ENCODE measurements around the gene ZBTB40. TPM values are rescaled to one million over a fixed set of nuclear protein-coding genes. Genes with fewer than 3 reads are reported as not detected.
A peak's percentile ranks its signal among the peaks of the same experiment; 100 is the strongest.

Gene ZBTB40
- total and polyA plus RNA-seq, 10 of the 15 experiments (the other 5 are each of a cell fraction or from before 2014, with no cell fraction given) = 1.9 to 14.4 (median 9.0) TPM

DNA sequence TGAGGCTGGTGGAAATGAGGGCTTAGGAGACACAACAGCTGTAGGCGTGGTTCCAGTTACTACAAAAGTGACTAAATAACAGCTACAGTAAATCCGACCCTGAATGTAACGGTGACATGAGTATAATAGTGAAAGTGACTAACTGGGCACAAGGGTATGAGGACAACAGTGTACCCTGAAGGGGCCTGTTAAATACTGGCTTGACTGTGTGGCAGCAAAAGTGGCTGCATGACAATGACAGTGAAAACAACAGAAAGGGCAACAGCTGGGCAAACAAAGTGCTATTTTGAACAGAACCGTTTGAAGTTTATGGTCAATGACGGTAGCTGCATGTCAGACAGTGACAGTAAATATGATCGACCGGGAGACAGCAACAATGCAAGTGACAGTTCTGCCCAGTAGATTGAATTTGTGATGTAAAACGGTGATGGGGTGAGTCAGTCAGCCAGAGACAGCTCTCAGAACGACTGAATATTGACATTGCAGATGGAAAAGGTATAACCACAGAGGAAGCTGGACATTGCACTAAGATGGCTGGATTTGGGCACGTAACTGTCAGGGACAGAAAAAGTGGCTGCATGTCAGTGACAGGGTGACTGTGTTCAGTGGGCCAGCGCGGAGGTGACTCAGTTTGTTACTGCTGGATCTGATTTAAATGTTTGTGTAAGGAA lies 1.2 kb upstream of the ZBTB40 start:
- H3K4me2 ChIP-seq (ENCODE audit: control insufficient read depth, insufficient read depth) = no peak overlapping the region
- 66% methylated on average over 12 of the region's 12 CpGs for WGBS (ENCODE audit: insufficient coverage, insufficient replicate concordance, low lambda C conversion rate, missing lambda C conversion rate)
- H4K20me1 ChIP-seq (ENCODE audit: control insufficient read depth, insufficient read depth) = no peaks in the 10 kb centered on the region
- H3K27me3 ChIP-seq (replicated peaks in 1 of 2; ENCODE audit: control insufficient read depth in 2 of 2, insufficient read depth in 2 of 2, low read length in 1 of 2) = no peaks in the 10 kb centered on the region
- ChIA-PET RAD21 (ENCODE audit: unreplicated experiment) (no interaction called here), CTCF (interaction anchor here (1.3 kb wide), 1 partner anchor 10 kb away, joined by 6 read pairs; no protein-coding TSS in a partner anchor), SMC1A (ENCODE audit: uncharacterized antibody, unreplicated experiment) (no interaction called here), POLR2A (interaction anchor here (0.6 to 1.2 kb wide), 3 partner anchors 11 to 412 kb away, joined by 3 to 4 read pairs (median 3); no protein-coding TSS in a partner anchor)
- no peaks in the 10 kb centered on the region for H3K4me1 ChIP-seq (ENCODE audit: control insufficient read depth, insufficient read depth, low read length)
- no peak overlapping the region for H3K4me3 ChIP-seq
- H3K9me3 ChIP-seq (replicated peaks; ENCODE audit: control insufficient read depth, insufficient read depth, low read length) = no peaks in the 10 kb centered on the region
- DNase-seq (ENCODE audit: low read depth, low spot score) (no peak), FAIRE-seq (no peak), ATAC-seq (no peak)
- no peak overlapping the region for H3K9ac ChIP-seq (ENCODE audit: control insufficient read depth, insufficient read depth, low read length)
- peaks cover 17% of the 10 kb centered on the region for H3K79me2 ChIP-seq (ENCODE audit: control insufficient read depth, insufficient read depth, low read length)
- in situ Hi-C loops (cut with MboI) (no loop called here), intact Hi-C loops (cut with micrococcal nuclease; ENCODE audit: unreplicated experiment) (no loop called here)
- peak overlapping the region; percentile 13; the same call in 1 of the 2 replicates for H2AFZ ChIP-seq (ENCODE audit: control insufficient read depth, low read depth, low read length)
- no peak overlapping the region for H3K27ac ChIP-seq (ENCODE audit: control insufficient read depth, insufficient read depth)
- no TSS peak for BruUV-seq (replicated peaks)
- no peaks in the 10 kb centered on the region for H3K36me3 ChIP-seq (ENCODE audit: control insufficient read depth in 2 of 2, insufficient read depth in 2 of 2, low read length in 1 of 2)
- TF ChIP-seq ETV6 (conservative IDR thresholded peaks at IDR 0.05 in 1 of 2, IDR thresholded peaks at IDR 0.05 in 1 of 2; ENCODE audit: borderline replicate concordance in 1 of 2, low read depth in 1 of 2) (no peak), SMARCA5 (IDR thresholded peaks at IDR 0.05) (no peak), RFX5 (IDR thresholded peaks at IDR 0.05; ENCODE audit: low read depth, low read length) (no peak), YY1 (IDR thresholded peaks at IDR 0.05; ENCODE audit: low read depth, low read length) (no peak), RBBP5 (conservative IDR thresholded peaks at IDR 0.05) (no peak), MYC (IDR thresholded peaks at IDR 0.05; ENCODE audit: insufficient read depth, insufficient read length, insufficient replicate concordance, low read length, severe bottlenecking) (no peak), BHLHE40 (IDR thresholded peaks at IDR 0.05; ENCODE audit: borderline replicate concordance in 1 of 2, low read depth in 2 of 2, low read length in 1 of 2) (no peak), TCF7 (IDR thresholded peaks at IDR 0.05; ENCODE audit: borderline replicate concordance) (no peak), SMC3 (IDR thresholded peaks at IDR 0.05; ENCODE audit: borderline replicate concordance, low read length) (no peak), STAT1 (conservative IDR thresholded peaks at IDR 0.05) (no peak), NFYB (IDR thresholded peaks at IDR 0.05; ENCODE audit: insufficient read depth, low read depth, low read length) (no peak), EZH2 (IDR thresholded peaks at IDR 0.05; ENCODE audit: borderline replicate concordance, control insufficient read depth, low read depth, low read length) (no peak)
- TF ChIP-seq, protein P1, sequence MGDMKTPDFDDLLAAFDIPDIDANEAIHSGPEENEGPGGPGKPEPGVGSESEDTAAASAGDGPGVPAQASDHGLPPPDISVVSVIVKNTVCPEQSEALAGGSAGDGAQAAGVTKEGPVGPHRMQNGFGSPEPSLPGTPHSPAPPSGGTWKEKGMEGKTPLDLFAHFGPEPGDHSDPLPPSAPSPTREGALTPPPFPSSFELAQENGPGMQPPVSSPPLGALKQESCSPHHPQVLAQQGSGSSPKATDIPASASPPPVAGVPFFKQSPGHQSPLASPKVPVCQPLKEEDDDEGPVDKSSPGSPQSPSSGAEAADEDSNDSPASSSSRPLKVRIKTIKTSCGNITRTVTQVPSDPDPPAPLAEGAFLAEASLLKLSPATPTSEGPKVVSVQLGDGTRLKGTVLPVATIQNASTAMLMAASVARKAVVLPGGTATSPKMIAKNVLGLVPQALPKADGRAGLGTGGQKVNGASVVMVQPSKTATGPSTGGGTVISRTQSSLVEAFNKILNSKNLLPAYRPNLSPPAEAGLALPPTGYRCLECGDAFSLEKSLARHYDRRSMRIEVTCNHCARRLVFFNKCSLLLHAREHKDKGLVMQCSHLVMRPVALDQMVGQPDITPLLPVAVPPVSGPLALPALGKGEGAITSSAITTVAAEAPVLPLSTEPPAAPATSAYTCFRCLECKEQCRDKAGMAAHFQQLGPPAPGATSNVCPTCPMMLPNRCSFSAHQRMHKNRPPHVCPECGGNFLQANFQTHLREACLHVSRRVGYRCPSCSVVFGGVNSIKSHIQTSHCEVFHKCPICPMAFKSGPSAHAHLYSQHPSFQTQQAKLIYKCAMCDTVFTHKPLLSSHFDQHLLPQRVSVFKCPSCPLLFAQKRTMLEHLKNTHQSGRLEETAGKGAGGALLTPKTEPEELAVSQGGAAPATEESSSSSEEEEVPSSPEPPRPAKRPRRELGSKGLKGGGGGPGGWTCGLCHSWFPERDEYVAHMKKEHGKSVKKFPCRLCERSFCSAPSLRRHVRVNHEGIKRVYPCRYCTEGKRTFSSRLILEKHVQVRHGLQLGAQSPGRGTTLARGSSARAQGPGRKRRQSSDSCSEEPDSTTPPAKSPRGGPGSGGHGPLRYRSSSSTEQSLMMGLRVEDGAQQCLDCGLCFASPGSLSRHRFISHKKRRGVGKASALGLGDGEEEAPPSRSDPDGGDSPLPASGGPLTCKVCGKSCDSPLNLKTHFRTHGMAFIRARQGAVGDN (IDR thresholded peaks at IDR 0.05) = no peak
- TF ChIP-seq, protein P2, sequence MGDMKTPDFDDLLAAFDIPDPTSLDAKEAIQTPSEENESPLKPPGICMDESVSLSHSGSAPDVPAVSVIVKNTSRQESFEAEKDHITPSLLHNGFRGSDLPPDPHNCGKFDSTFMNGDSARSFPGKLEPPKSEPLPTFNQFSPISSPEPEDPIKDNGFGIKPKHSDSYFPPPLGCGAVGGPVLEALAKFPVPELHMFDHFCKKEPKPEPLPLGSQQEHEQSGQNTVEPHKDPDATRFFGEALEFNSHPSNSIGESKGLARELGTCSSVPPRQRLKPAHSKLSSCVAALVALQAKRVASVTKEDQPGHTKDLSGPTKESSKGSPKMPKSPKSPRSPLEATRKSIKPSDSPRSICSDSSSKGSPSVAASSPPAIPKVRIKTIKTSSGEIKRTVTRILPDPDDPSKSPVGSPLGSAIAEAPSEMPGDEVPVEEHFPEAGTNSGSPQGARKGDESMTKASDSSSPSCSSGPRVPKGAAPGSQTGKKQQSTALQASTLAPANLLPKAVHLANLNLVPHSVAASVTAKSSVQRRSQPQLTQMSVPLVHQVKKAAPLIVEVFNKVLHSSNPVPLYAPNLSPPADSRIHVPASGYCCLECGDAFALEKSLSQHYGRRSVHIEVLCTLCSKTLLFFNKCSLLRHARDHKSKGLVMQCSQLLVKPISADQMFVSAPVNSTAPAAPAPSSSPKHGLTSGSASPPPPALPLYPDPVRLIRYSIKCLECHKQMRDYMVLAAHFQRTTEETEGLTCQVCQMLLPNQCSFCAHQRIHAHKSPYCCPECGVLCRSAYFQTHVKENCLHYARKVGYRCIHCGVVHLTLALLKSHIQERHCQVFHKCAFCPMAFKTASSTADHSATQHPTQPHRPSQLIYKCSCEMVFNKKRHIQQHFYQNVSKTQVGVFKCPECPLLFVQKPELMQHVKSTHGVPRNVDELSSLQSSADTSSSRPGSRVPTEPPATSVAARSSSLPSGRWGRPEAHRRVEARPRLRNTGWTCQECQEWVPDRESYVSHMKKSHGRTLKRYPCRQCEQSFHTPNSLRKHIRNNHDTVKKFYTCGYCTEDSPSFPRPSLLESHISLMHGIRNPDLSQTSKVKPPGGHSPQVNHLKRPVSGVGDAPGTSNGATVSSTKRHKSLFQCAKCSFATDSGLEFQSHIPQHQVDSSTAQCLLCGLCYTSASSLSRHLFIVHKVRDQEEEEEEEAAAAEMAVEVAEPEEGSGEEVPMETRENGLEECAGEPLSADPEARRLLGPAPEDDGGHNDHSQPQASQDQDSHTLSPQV (IDR thresholded peaks at IDR 0.05) = no peak
- TF ChIP-seq, protein P3, sequence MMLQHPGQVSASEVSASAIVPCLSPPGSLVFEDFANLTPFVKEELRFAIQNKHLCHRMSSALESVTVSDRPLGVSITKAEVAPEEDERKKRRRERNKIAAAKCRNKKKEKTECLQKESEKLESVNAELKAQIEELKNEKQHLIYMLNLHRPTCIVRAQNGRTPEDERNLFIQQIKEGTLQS (IDR thresholded peaks at IDR 0.05; ENCODE audit: borderline replicate concordance, extremely low read depth, low read depth, low read length) = no peak

Measured in GM12878 (cell line).